HG02885 (cell line): ENCODE measurements around the gene COQ7.

ENCODE experiments used
- ATAC-seq: cut with Tn5 transposase; IDR thresholded peaks from one replicate; pipeline ENCODE4 v1.9.1; 2021; ENCODE audit warnings: mild to moderate bottlenecking; ENCODE audit not compliant: unreplicated experiment, poor library complexity

COQ7 gene

GRCh38 chr16:19067349-19068236 lies at the start of gene COQ7:
Gene COQ7, plus strand, starts transcription at chr16:19067614. Its CDS starts 51 bp downstream, at chr16:19067665.
- ATAC-seq = peak; percentile 91

GRCh38 chr16:19020689-19021088 lies 46.7 kb upstream of the COQ7 start:
- no peak for ATAC-seq

- ATAC-seq = no peak
Observed at GRCh38 chr16:19021747-19022146, 45.7 kb upstream of the COQ7 start.

- no peak for ATAC-seq
Observed at GRCh38 chr16:19027416-19027815, 40.0 kb upstream of the COQ7 start.

- no peak for ATAC-seq
Observed at GRCh38 chr16:19029980-19030379, 37.4 kb upstream of the COQ7 start.

- no peak for ATAC-seq
Observed at GRCh38 chr16:19031738-19032137, 35.7 kb upstream of the COQ7 start.

GRCh38 chr16:19033761-19034160 lies 33.7 kb upstream of the COQ7 start:
- no peak for ATAC-seq

- no peak for ATAC-seq
Observed at GRCh38 chr16:19040400-19040799, 27.0 kb upstream of the COQ7 start.

- ATAC-seq = no peak
Observed at GRCh38 chr16:19044769-19045168, 22.6 kb upstream of the COQ7 start.

GRCh38 chr16:19046062-19046461 lies 21.4 kb upstream of the COQ7 start:
- no peak for ATAC-seq

- ATAC-seq = no peak
Observed at GRCh38 chr16:19062706-19063105, 4.7 kb upstream of the COQ7 start.

GRCh38 chr16:19066988-19067348 lies 446 bp upstream of the COQ7 start:
- ATAC-seq = no peak

- ATAC-seq = no peak
Observed at GRCh38 chr16:19068237-19068815, 912 bp downstream of the COQ7 start.

GRCh38 chr16:19071811-19072777 lies 4.7 kb downstream of the COQ7 start:
- ATAC-seq = no peak

GRCh38 chr16:19073344-19073743 lies 5.9 kb downstream of the COQ7 start:
- no peak for ATAC-seq

GRCh38 chr16:19073863-19074262 lies 6.4 kb downstream of the COQ7 start:
- ATAC-seq = no peak

GRCh38 chr16:19075511-19075910 lies 8.1 kb downstream of the COQ7 start:
- no peak for ATAC-seq

- no peak for ATAC-seq
Observed at GRCh38 chr16:19077879-19078278, 10.5 kb downstream of the COQ7 start.

GRCh38 chr16:19083670-19084069 lies 16.3 kb downstream of the COQ7 start:
- ATAC-seq = no peak

GRCh38 chr16:19084139-19084538 lies 16.7 kb downstream of the COQ7 start:
- ATAC-seq = no peak

- no peak for ATAC-seq
Observed at GRCh38 chr16:19084879-19085278, 17.5 kb downstream of the COQ7 start.
